Activated T-cell treated with anti-CD3 and anti-CD28 coated beads for 4 hours (primary cell): ENCODE data around the gene CLSTN2.

Experiments used
- DNase-seq: peaks from one replicate; pipeline ENCODE4 v3.0.0-alpha.2; 2020

The CLSTN2 gene

DNA sequence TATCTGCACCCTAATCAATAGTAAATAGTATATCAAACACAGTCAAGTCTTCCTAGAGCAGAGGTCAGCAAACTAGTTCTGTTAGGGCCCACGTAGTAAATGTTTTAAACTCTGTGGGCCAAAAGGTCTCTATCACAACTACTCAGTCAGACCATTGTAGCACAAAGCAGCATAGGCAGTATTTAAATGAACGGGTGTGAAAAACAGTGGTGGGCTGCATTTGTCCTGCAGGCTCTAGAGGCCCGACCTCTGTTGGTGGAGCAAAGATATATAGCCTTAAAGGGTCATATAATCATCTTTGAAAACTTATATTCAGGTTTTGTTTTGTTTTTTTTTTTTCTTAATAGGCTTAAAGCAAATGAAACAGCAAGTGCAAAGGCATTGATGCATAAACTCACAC, 416.5 kb downstream of the CLSTN2 start:
- DNase-seq: no peak

DNA sequence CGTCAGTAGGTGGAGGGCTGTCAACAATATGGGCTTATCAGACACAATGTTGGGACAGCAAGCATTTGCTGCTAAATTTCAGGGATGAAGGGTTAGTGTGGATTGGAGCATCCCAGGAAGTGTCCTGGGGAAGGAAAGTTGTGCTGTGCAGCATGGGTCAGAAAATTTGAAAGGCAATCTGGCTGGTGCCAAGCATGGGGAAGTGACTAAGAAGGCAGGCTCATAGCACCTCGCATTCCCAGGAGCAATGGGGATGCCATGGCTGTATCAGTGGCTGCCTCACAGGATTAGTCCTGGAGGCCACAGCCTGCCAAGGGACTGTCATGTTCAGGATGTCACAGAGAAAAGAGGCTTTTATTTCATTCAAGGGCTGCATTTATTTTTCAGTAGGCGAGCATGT, 420.5 kb downstream of the CLSTN2 start:
- DNase-seq: no peak

DNA sequence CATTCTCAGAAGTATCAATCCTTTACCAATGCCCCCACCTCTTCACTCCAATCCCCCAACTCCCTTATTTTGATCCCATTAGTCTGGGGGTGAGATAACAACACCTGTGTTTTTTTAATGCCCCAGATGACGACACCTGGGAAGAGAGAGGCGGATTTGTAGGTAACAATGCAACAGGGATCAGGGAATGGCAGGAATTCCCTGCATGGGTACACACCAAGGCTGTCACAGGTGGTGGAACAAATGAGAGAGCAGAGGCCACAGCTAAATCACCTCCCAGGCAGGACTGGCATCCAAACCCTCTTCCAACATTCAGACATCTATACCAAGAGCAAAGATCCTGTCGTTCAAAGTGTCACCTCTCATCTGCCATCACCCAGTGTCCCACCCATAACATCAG, 423.7 kb downstream of the CLSTN2 start:
- no peak for DNase-seq

- no peak for DNase-seq
These were observed 424.4 kb downstream of the CLSTN2 start for GRCh38 chr3:140359233-140359995.

DNA sequence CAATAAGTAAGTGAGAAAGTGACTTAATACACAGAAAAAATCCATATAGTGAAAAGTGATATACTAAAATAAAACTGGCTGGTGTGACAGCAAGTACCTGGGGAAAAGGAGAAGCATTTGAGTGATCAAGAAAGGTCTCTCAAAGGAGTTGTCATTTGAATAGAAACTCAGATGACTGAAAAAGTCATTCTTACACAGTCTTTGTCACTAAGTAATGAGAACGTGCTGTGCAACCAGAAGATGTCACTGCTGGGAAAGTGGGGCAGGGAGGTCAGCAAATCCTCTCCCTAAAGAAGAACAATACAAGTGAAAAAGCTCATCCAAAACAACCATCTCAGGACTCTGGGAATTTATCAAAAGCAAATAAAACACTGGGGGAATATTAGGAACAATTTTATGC, 425.3 kb downstream of the CLSTN2 start:
- DNase-seq: no peak

DNA sequence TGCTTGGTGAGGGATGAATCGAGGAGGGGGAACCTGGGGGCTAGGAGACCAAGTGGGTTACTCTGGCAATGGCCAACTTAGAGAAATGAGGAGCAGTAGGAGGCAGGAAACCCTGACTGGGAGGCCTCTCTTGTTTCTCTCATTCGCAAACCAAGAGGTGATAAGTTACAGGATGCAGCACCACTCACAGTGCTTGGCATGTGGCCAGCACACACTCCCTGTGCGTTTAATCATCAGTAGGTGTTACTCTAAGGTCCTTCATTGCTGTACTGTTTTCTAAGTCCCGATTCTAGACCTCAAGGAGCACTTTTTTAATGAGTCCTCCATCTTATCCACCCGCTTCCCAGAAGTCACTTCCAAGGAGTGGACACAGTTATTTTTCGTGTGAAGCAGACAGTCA, 428.8 kb downstream of the CLSTN2 start:
- DNase-seq: no peak

DNA sequence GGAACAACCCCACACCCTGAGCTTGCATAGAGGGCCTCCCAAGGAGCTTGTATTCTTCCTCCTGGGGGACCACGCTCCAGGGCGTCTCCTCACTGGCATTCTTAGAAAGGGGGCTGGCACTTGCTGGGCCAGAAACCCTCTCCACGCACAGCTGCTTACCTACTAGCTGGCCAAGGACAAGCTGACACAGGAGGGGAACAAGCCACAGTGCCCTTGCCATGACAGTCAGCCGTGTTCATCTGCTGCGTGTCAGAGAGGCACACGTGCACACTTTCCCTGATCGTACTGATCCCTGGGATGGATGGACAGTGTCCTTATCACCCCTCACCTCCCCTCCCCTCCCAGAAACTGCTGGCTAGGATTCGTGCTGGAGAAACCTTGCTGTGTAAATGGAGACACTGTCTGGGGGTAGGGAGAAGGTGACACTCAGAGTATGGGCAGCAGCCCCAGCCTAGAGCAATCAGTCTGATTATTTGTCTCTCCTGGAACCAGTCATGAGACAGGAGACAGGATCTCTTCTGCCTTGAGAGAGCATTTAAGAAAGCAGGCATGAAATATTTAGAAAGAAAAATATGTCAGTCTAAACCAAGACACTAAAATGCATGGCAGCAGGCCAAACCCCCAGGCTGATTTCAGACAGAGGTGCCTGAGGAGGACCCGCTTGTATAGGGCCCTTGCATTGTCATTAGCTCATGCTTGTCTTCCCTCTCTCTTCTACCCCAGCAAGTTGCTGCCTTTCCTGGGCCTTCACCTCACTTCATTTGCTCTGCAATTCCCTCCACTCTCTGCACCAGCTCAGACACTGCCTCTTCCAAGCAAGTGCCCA, 431.1 kb downstream of the CLSTN2 start:
- DNase-seq: no peak

DNA sequence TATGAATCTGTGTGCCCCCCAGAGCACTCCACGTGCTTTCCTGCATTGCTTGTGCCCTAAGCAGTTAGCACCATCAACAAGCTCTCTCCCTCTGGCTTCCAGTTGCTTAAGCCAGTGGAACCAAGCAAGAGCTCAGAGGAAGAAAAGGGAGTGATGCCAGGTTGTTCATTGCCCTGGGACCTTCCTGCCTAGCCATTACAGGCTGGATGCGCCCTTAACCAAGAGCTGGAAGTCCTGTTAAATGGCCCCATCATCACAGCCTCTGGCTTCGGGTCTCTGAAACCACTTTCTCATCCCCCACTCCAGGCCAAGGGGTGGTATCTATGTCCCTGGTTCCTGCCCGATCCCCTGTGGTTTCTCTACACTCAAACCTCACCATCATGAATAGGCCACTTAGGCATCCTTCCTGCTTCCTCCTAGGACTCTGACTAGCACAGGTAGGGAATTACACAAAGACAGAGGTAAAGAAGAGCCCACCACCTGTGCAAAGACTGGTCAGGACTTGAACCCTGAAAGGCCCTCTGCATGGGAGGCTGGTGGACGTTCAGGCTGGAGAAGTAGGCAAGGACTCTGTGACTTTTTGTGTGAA, 433.3 kb downstream of the CLSTN2 start:
- no peak for DNase-seq

DNA sequence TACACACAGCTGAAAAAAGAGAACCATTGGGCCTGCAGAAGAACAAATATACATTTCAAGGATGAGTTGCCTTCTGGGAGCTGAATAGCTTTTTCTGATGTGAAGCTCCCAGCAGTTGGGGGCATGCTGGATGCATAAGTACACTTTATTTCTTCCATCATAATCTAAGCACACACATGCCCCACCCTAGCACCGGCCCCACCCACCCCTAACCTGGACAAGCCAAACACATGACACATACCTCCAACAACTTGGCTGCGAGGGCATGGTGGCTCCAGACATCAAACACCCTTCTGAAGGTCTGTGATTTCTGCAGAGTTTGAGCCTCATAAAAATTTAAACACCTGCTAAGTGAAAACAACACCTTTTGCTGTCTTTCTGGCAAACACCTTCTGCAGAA, 435.7 kb downstream of the CLSTN2 start:
- DNase-seq: no peak

DNA sequence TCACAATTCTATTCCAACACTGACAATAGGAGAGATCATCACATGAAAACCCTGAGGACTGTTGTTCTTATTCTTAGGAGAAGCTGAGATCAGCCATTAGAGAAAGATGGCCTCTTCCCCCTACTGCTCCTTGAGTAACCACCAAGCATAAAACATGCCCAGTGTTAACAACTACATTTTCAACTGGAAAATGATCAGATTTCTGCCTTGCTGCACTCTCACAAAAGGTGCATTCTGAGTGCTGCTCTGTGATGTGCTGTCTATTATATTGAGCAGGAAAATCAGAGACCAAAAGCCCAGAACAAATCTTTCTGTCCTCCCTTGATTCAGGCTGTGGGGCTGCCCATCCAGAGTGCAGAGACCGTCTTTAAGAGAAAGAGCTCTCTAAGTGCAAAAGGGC, 438.2 kb downstream of the CLSTN2 start:
- no peak for DNase-seq

- DNase-seq: no peak
These were observed 440.0 kb downstream of the CLSTN2 start for GRCh38 chr3:140375002-140375401.

GRCh38 chr3:140376136-140376889, 441.3 kb downstream of the CLSTN2 start:
- DNase-seq: no peak

DNA sequence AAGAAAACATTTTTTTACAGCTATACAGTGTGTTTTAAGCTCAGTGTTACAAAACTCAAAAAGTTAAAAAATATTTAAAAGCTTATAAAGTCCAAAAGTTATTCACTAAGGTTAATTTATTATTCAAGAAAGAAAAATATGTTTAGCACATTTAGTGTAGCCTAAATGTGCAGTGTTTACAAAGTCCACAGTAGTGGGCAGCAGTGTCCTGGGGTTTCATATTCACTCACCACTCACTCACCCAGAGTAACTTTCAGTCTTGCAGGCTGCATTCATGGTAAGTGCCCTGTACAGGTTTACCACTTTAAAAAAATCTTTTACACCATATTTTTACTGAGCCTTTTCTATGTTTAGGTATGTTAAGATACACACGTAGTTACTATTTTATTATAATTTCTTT, 442.7 kb downstream of the CLSTN2 start:
- DNase-seq: no peak

- DNase-seq: no peak
These were observed 443.8 kb downstream of the CLSTN2 start for GRCh38 chr3:140378571-140379340.

- DNase-seq: no peak
These were observed 449.2 kb downstream of the CLSTN2 start for GRCh38 chr3:140384028-140384771.

DNA sequence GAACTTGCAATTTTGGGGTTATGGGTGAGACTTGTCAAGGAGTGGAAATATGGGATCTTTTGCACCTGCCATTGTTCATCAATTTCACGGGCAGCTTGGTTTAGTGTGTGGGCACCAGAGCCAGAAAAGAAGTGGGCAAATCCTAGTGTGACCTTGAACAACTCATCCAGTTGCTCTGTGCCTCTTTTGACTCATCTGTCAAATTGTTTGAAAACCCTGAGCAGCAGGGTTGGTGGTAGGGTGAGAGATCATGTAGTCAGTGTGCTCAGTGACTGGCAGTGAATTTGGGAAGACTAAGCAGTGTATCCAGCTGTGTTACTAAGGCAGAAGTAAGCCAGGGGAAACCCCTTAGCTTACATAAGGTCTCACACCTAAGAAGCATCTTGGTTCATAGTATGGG, 449.9 kb downstream of the CLSTN2 start:
- DNase-seq: no peak

DNA sequence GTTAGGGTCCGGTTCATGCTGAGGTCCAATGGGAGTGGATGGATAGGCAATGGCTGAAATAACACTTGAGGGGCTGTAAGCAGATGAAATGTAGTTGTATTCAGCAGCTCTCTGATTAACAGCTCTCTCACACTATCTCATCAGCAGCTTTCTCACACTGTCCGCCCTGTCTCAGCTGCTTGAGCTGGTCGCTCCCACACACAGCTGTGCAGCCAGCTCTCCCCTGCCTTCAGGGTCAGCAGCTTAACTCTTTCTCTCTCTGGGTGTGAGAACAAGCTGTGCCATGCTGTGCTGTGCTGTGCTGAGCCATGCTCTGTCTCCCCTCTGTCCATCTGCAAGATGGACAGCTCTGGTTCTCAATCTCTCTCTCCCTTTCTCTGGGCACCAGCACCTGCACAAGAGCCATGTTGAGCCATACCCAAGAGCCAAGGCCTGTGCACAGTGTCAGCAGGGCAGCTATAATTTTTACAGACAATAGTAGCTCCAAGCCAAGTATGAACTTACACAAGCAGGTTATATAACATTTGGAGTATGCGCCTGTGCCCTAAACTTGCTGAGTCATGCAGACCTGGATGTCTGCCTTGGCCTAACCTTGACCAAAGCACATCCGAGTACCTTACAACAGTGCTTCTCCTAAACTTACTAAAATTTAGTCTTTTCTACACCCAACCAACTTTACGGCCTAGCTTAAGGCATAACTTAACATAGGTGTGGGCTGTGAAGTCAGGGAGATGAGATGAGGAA, 451.5 kb downstream of the CLSTN2 start:
- no peak for DNase-seq

DNA sequence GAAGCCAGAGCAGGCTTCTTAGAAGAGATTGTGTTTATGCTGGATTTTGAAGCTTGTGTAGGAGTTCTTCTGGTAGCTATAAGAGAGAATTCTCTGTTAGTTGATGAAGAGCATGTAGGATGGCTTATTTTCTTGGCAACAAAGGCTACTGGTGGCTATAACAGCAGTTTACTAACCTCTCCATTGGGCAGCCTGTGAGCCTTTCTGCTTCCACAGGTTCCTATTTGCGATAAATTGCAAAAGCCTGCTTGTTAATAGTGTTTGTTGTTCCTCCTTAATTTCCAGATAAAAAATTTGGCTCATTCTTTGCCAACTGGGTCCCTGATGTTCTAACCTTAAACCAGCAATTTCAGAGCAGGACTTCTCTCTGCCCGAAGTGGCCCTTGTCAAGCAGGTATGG, 452.3 kb downstream of the CLSTN2 start:
- no peak for DNase-seq

DNA sequence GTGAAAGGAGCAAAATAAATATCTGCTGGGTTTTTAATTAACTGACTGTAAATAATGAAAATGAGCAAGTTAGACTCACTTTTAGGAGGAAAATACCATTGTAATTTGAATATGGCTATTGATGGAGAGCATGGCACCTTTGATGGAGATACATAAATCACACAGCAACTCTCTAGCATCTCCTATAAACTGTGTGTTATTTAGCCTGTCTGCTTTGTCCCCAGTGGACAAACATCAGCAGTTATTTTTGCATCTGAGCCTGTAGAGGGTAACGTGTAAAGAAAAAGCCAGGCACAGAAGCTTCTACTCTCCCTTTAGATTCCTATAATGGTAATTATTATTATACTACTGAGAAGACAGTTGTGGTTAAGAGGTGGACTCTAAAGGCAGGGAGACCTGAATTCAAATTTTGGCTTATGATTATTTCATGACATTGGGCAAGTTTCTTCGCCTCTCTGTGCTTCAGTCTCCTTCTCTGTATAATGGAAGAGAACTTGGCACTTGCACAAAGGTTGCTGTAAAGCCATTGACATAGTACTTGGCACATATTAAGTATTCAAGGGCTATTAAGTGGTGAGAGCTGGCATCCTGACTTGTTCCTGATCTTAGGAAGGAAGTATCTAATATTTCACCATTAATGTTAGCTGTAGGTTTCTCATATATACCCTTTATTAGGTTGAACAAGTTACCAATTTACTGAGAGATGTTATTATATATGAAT, 453.4 kb downstream of the CLSTN2 start:
- DNase-seq: no peak

DNA sequence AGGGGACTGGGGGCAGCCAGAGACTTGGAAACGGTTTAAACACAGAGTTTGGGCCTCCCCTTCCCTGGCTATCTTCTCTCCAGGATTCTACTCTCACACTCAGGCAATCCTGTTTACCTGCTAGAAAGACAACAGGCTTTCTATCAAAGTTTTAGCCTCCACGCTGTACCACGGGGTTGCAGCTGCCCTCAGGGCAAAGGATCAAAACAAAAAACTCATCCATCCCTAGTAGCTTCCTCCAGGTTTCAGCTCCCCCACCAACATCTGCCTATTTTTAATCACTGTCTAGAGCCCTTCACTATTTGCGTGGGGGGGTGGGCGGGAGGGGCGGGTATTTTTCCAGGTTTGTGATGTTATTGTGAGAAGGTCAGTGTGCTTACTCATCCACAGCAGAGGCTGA, 456.1 kb downstream of the CLSTN2 start:
- DNase-seq: no peak
